ENCODE measurements around the gene ZFY. TPM values are rescaled to one million over a fixed set of nuclear protein-coding genes. Genes with fewer than 3 reads are reported as not detected.

Gene ZFY
- total and polyA plus RNA-seq, 2 of the 8 experiments (the other 6 are each of a cell fraction or from before 2014, with no cell fraction given) = 1.5 to 8.9 TPM

DNA sequence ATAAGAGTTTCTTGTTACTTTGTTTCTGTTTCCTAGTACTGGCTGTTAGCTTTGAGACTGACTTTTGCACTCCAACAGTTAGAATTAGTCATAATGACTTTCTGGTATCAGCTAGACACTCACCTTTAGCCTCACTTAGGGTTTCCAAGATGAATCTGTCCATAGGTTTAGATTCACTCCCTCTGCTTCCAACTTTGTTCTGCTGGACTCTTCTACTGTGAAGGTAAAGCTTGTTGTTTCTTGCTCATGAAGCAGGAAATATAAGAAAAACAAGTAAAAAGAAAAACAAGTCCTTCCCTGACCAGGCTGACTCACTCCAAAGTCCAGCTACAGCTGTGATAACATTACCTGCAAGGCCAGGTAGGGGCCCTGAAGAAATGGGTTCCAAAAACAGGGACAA is 67.0 kb downstream of the ZFY start (continued):
- TF ChIP-seq TEAD4 (IDR thresholded peaks at IDR 0.05; ENCODE audit: low read depth, low read length) (no peak), KDM4A (IDR thresholded peaks at IDR 0.05; ENCODE audit: low read depth, low read length, severe bottlenecking) (no peak)

All from H1 (cell line).